ENCODE data around the gene HSPBAP1.

HSPBAP1 gene

DNA sequence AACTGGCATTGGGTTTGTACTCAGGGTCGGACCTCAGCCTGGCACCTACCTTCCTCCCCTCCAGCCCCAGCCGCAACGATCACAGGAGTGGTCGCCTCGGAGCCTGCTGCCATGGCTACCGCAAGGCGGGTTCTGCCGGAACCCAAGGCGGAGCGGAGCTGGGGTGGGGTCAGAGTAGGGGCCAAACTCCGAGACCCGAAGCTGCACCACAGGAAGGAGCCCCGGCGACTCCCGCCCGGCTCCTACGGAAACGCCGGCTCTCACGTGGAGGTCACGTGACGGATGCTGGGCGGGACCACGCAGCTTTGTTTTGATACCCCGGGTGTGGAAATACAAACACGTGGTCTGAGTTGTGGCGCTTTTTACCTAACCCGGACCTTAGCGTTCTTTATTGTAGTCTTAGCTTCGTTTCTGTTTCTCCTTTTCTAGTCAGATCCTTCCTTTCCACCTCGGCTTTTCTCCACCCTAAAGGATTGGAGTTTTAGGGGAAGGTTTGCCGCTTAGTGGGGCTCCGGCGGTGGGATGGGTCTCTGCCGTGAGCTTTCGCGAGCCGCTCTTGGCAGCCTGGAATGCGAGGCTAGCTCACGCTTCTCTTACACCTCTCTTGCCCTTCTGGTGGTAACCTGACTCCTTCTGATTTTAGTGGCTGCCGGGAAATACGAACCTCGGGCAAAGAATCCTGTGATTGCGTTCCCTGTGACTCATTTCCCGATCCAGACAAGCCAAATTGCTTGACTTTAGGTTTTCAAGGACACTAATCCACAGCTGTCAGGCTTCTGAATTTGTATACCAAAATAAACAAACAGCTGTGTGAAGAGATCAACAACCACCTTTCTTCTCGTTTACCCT, at the start of gene HSPBAP1:
TSS of gene HSPBAP1 (minus strand) at position 264 of the 849 bp plus-strand sequence. CDS start at position 113, 151 bp downstream.
- no peak for DNase-seq

DNA sequence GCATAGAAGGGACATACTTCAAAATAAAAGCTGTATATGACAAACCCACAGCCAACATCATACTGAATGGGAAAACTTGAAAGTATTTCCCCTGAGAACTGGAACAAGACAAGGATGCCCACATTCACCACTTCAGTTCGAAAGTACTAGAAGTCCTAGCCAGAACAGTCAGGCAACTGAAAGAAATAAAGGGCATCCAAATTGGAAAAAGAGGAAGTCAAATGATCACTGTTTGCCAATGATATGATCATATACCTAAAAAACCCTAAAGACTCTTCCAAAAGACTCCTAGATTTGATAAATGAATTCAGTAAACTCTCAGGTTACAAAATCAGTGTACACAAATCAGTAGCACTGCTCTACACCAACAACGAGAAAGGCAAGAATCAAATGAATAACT, 42.0 kb upstream of the HSPBAP1 start:
- no peak for DNase-seq

- DNase-seq = no peak
These were observed 34.6 kb upstream of the HSPBAP1 start for GRCh38 chr3:122828281-122828680.

DNA sequence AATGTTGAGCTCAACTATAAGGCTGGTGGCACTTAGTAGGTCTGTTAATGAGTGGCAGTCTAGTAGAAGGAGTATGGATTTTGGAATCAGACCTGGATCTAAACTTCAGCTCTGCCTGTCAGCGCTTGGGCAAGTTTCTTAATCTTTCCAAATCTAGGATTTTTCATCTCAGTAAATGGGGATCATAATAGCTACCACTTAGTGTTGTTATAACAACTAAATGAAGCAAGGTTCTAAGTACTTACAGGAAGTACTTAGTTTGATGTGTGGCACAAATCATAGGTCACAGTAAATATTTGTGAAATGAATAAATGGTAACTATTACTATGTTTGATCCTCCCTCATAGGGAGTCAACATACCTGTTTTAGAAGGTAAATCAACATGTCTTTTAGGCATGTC, 32.6 kb upstream of the HSPBAP1 start:
- DNase-seq = peak in 1 of 2 experiments; percentile 28

DNA sequence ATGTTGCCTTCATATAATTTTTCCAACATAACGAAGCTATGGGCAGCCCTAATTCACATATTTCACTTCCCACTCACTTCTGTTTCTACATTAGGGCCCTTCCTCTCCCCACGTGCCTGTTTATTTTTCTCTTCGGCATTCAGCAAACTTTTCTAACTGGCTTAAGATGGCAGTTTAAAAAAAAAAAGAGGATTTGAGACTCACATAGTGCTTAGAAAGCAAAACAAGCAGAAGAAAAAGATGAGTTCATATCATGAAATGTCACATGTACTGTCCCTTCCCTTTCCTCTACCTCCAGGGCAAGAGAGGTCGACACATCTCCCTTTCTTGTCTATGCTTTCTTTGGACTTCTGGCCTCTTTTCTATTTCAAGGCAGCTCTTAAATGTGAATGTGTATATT, 31.8 kb upstream of the HSPBAP1 start:
- DNase-seq = no peak

DNA sequence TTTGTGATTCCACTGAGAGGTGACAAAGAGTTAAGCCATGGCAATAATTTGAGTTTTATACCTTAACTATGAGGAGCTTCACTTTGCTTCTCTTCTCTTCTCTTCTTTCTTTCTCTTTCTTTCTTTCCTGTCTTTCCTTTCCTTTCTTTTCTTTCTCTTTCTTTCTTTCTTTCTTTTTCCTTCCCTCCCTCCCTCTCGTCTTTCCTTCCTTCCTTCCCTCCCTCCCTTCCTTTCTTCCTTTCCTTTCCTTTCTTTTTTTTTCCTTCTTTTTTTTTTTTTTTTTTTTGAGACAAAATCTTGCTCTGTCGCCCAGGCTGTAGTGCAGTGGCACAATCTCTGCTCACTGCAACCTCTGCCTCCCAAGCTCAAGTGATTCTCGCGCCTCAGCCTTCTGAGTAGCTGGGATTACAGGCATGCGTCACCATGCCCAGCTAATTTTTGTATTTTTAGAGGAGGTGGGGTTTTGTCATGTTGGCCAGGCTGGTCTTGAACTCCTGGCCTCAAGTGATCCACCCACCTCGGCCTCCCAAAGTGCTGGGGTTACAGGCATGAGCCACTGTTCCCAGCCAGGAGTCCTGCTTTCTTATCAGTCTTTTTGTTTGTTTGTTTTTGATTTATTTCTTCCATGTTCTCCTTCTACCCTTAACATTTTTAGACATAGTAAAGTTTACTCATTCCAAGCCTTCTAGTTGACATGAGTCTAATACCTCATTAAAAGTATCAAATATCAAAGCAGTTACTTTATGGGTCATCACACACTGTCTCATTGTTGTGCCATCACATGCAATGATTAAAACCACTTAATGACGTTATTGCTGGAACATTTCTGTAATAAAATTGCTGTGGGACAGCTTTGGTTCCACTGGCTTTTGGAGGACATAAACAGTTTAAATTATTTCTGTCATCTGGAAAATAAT, 31.1 kb upstream of the HSPBAP1 start:
- DNase-seq = no peak

GRCh38 chr3:122816587-122816986, 23.0 kb upstream of the HSPBAP1 start:
- DNase-seq = no peak

DNA sequence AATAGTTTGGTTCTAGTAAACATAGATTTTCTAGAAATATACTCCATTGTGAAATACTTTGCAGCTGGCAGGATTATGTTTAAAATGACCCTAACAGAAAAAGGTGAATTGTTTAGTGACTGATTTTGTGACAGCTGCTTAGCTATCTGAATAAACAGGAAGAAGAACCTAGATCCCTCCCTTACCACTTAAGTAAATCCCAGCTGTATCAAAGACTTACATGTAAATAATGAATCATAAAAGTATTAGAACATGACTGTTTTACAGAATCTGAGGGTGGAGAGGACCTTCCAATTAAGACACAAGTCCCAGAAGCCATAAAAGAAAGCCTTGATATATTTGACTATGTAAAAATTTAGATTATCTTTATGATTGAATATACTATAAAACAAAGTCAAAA, 17.1 kb upstream of the HSPBAP1 start:
- peak in 1 of 2 experiments; percentile 12 for DNase-seq

DNA sequence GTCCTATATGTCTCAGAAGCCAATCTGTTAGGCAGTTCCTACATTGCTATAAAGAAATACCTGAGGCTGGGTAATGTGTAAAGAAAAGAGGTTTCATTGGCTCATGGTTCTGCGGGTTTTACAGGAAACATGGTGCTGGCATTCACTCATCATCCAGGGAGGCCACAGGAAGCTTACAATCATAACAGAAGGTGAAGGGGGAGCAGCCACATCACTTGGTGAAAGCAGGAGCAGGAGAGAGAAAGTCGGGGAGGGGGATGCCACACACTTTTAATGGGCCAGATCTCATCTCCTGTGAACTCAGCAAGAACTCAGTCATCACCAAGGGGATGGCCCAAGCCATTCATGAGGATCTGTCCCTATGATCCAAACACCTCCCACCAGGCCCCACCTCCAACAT, 10.3 kb upstream of the HSPBAP1 start:
- DNase-seq = no peak

- no peak for DNase-seq
These were observed 8.7 kb upstream of the HSPBAP1 start for GRCh38 chr3:122802323-122802722.

DNA sequence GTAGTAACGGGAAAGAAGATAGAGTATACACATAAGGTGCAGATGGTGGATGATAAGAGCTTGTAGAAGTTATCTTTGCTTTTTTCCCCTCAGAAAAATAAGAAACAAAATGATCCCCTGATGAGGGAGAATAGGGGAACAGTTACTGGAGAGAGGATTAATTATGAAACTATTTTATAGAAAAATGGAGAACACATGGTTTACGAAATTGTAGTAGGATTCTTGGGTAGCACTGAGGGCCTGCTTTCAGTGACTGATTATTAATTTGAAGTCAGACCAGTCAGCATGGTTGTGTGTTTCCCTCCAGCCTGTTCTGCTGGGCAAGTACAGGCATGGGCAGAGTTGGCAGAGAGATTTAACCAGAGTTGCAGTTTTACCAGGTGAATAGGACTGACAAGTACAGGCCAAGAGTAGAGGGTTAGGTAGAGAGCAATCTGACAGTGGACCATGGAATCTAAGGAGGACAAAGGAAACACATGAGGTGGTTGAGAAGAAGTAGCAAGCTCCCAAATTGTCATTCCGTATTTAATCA, 7.1 kb upstream of the HSPBAP1 start:
- no peak for DNase-seq

DNA sequence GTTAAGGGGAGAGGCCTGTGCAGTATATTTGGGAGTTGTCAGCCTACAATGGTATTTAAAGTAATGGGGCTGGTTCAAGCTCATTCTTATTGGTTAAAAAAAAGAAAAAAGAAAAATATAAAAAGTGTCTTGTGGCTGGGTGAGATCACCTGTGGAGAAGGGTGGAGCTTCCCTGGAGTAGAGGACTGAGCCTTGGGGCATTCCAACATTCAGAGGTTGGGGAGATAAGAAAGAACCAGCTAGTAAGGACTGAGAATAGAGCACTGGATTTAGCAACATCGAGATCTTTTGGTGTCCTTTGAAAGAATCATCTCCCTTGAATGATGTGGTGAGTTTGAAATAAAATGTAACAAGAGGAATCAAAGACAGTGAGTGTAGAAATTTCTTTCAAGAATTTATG, 6.4 kb upstream of the HSPBAP1 start:
- no peak for DNase-seq

GRCh38 chr3:122799322-122799721, 5.7 kb upstream of the HSPBAP1 start:
- DNase-seq = no peak

GRCh38 chr3:122797291-122797690, 3.7 kb upstream of the HSPBAP1 start:
- DNase-seq = no peak

GRCh38 chr3:122795674-122796195, 2.1 kb upstream of the HSPBAP1 start:
- no peak for DNase-seq

DNA sequence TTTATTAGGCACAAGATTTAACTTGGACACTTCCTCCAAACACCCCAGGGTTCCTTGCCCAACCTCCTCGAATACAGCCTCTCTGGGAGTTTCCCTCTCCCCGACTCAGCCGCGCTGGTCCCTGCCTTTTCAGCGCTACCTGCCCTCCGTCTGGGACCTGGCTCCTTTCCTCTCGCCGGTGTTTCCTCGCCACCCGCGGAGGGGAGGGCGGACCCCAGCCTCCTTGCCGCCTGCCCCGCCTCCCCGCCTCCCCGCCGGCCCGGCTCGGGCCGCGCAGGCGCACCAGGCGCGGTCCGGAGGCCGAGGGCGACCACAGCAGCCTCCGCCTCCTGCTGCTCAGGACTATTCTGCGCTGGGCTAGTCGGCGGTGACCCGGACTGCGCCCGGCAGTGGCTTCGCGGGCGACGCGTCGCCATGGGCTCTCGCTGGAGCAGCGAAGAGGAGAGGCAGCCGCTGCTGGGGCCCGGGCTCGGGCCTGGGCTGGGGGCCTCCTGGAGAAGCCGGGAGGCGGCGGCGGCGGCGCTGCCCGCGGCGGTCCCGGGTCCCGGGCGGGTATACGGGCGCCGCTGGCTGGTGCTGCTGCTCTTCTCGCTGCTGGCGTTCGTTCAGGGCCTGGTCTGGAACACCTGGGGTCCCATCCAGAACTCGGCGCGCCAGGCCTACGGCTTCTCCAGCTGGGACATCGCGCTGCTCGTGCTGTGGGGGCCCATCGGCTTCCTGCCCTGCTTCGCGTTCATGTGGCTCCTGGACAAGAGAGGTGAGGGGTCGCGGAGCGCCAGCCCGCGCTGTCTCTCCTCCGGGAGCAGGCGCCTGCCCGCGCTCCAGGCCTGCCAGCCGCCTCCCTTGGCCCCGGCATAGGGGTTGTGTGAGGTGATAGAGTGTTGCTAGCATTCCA, 1.4 kb upstream of the HSPBAP1 start, which contains the start of gene SLC49A4:
TSS of gene SLC49A4 (plus strand) at position 291 of the 895 bp plus-strand sequence. CDS start at position 415, 124 bp downstream.
- DNase-seq = no peak

- no peak for DNase-seq
These were observed 800 bp upstream of the HSPBAP1 start for GRCh38 chr3:122794483-122794778.

GRCh38 chr3:122789585-122790273, 3.9 kb downstream of the HSPBAP1 start:
- DNase-seq = no peak

GRCh38 chr3:122787872-122788271, 5.8 kb downstream of the HSPBAP1 start:
- DNase-seq = no peak

- DNase-seq = no peak
These were observed 7.6 kb downstream of the HSPBAP1 start for GRCh38 chr3:122786066-122786465.

- no peak for DNase-seq
These were observed 8.4 kb downstream of the HSPBAP1 start for GRCh38 chr3:122785231-122785630.

DNA sequence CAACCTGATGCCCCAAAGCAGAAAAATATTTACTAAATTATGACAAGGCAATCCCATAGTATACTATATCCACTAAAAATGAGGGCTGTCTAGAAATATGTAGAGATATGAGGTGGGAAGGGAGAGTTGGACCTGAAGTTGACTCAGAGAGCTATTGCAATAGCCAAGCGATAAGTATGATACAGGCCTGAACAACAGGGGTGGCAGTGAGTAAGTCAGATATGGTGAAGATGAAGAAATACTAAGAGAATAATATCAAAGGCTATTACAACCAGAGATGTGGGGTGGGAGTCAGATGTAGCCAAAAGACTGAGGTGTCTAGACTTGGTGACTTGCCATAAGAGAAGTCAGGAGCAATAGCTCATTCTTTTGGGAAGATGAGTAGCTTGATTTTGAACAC, 9.2 kb downstream of the HSPBAP1 start:
- DNase-seq = no peak

All from NCI-H2081 (cell line).